Uterus (tissue), 2 donors: ENCODE data around the gene MRPL51.

Source experiments
- POLR2A ChIP-seq, 2 donors: fragments of 450-650 bp; IDR thresholded peaks; one replicate each; pipeline ENCODE4 v1.6.1; 2016; ENCODE audit warnings: antibody characterized with exemption in 2 of 2, mild to moderate bottlenecking in 1 of 2, moderate library complexity in 1 of 2
- TF ChIP-seq, protein P1 (sequence below), 4 experiments: fragments of 200-600 bp in 2 of 4; fragments of 450-650 bp in 2 of 4; sonication (generic) in 2 of 4; IDR thresholded peaks; one replicate each; pipeline ENCODE4 v1.5.1; 2016 to 2019; ENCODE audit warnings: antibody characterized with exemption in 4 of 4, mild to moderate bottlenecking in 2 of 4, moderate library complexity in 1 of 4

DNA sequence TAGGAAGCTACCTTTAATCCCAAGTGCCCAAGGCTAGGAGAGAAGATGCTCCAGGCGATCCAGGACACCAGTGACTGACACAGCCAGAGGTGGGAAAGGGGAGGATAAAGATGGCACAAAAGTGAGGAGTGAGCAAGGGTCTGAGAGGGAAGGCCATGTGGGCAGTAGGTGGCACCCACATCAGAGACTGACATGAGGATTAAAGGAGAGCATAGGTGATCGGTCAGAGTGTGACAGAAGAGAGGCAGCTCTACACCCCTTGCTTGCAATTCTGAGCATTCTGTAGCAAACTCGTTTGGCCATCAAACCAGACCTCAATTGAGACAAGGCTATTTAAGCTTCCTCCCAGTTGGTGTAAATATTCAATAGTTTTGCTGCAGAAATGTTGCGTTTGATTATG is 49.0 kb downstream of the MRPL51 start:
- TF ChIP-seq, protein P1, sequence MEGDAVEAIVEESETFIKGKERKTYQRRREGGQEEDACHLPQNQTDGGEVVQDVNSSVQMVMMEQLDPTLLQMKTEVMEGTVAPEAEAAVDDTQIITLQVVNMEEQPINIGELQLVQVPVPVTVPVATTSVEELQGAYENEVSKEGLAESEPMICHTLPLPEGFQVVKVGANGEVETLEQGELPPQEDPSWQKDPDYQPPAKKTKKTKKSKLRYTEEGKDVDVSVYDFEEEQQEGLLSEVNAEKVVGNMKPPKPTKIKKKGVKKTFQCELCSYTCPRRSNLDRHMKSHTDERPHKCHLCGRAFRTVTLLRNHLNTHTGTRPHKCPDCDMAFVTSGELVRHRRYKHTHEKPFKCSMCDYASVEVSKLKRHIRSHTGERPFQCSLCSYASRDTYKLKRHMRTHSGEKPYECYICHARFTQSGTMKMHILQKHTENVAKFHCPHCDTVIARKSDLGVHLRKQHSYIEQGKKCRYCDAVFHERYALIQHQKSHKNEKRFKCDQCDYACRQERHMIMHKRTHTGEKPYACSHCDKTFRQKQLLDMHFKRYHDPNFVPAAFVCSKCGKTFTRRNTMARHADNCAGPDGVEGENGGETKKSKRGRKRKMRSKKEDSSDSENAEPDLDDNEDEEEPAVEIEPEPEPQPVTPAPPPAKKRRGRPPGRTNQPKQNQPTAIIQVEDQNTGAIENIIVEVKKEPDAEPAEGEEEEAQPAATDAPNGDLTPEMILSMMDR (IDR thresholded peaks at IDR 0.05), result no peak
- TF ChIP-seq POLR2A (IDR thresholded peaks at IDR 0.05), result no peak
